Measurements from ENCODE around the gene ABCF3. TPM values are rescaled to one million over a fixed set of nuclear protein-coding genes. Genes with fewer than 3 reads are reported as not detected.

ABCF3 gene
- total RNA-seq, 1 experiment from 2014 or later: 56.1 TPM

DNA sequence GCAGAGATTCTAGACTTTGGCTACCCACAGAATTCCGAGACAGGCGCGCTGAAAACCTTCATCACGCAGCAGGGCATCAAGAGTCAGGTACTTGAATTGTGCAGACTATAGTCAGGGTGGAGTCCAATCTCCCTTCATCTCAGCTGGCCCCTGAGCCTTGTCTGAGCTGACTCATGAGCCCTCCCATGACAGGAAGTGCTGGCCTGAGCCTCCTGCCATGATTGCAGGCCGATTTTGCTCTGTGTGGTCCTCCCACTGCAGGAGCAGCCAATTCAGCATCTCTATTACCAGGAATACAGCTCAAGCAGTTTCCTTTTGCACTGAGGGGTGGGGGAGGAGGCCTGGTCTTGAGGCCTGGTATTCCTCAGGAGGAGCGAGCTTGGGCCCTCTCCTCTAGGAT is 5.8 kb upstream of the ABCF3 start:
- H3K36me3 Mint-ChIP-seq (ENCODE audit: insufficient read depth in 1 of 3, low read depth in 3 of 3): peaks cover 58 to 85% (median 73%) of the 10 kb centered on the region in 3 experiments

More for the DNA sequence above, 5.8 kb upstream of the ABCF3 start:
- no peaks in the 10 kb centered on the region; a peak in 1 of 5 replicates for H3K9me3 Mint-ChIP-seq
- TF ChIP-seq, protein P1, sequence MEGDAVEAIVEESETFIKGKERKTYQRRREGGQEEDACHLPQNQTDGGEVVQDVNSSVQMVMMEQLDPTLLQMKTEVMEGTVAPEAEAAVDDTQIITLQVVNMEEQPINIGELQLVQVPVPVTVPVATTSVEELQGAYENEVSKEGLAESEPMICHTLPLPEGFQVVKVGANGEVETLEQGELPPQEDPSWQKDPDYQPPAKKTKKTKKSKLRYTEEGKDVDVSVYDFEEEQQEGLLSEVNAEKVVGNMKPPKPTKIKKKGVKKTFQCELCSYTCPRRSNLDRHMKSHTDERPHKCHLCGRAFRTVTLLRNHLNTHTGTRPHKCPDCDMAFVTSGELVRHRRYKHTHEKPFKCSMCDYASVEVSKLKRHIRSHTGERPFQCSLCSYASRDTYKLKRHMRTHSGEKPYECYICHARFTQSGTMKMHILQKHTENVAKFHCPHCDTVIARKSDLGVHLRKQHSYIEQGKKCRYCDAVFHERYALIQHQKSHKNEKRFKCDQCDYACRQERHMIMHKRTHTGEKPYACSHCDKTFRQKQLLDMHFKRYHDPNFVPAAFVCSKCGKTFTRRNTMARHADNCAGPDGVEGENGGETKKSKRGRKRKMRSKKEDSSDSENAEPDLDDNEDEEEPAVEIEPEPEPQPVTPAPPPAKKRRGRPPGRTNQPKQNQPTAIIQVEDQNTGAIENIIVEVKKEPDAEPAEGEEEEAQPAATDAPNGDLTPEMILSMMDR (conservative IDR thresholded peaks at IDR 0.05): no peak
- no peak overlapping the region for H2BK15ac ChIP-seq (ENCODE audit: low read depth, low read length)
- no peak overlapping the region for H2AK5ac ChIP-seq (ENCODE audit: insufficient read length, low read length)
- H4K91ac ChIP-seq (ENCODE audit: insufficient read length, low read depth, low read length): no peak overlapping the region
- H3K79me2 ChIP-seq (ENCODE audit: insufficient read depth, low read length): peaks cover 5% of the 10 kb centered on the region; the same call in 1 of the 2 replicates
- H3K27ac ChIP-seq (ENCODE audit: insufficient read length, low read depth, low read length): no peak overlapping the region
- peaks cover 3% of the 10 kb centered on the region for H4K20me1 ChIP-seq (ENCODE audit: control insufficient read depth, insufficient read depth, insufficient read length)
- peaks cover 17% of the 10 kb centered on the region for H3K23me2 ChIP-seq (ENCODE audit: insufficient read length, low read depth, low read length, poor library complexity, severe bottlenecking)
- DNase-seq: no peak
- H3K23ac ChIP-seq (ENCODE audit: insufficient read length, low read depth, low read length): no peak overlapping the region
- no peak overlapping the region for H3T11ph ChIP-seq (ENCODE audit: low read length)
- no peak overlapping the region for H3K9ac ChIP-seq (ENCODE audit: extremely low read depth, insufficient read length, low read length)
- no peak overlapping the region for H2BK5ac ChIP-seq (ENCODE audit: insufficient read length, low read length)
- no peak overlapping the region for H3K18ac ChIP-seq (ENCODE audit: insufficient read length, low read depth, low read length)
- no peaks in the 10 kb centered on the region; the same call in 1 of the 2 replicates for H3K4me1 ChIP-seq (ENCODE audit: insufficient read depth, low read length)
- no peak overlapping the region for H3K4me3 Mint-ChIP-seq
- no peak overlapping the region for H3K14ac ChIP-seq (ENCODE audit: insufficient read depth, low read length)
- peaks cover 29 to 37% of the 10 kb centered on the region in 2 experiments for H3K4me1 Mint-ChIP-seq
- WGBS (ENCODE audit: extremely low coverage, insufficient read length, low lambda C conversion rate): no CpG with 5 or more reads among the region's 6 CpGs
- H4K8ac ChIP-seq (replicated peaks; ENCODE audit: insufficient read length, low read depth, low read length): no peak overlapping the region
- H2BK20ac ChIP-seq (ENCODE audit: low read depth, low read length, poor library complexity, severe bottlenecking): no peak overlapping the region
- no peak overlapping the region for H2AFZ ChIP-seq (ENCODE audit: low read length)
- no peak overlapping the region for H3K4ac ChIP-seq (ENCODE audit: low read depth, low read length)
- H3K27me3 ChIP-seq (ENCODE audit: insufficient read depth, low read length): no peaks in the 10 kb centered on the region
- H3K4me2 ChIP-seq (ENCODE audit: insufficient read depth, insufficient read length, low read length): no peak overlapping the region
- H4K5ac ChIP-seq (ENCODE audit: insufficient read length, low read depth, low read length): no peak overlapping the region
- peaks cover 7% of the 10 kb centered on the region for H3K79me1 ChIP-seq (ENCODE audit: insufficient read depth, low read depth, low read length, poor library complexity, severe bottlenecking)
- H3K56ac ChIP-seq (ENCODE audit: insufficient read length, low read depth, low read length): no peak overlapping the region
- H3K27ac Mint-ChIP-seq: no peak overlapping the region; a peak in 1 of 7 replicates
- H3K27me3 Mint-ChIP-seq (ENCODE audit: low read depth): no peaks in the 10 kb centered on the region
- no peak overlapping the region for H2BK120ac ChIP-seq (ENCODE audit: low read depth, low read length, poor library complexity, severe bottlenecking)
- no peak overlapping the region for H2BK12ac ChIP-seq (ENCODE audit: insufficient read length, low read depth, low read length)
- H3K9me3 ChIP-seq (ENCODE audit: control insufficient read depth, low read depth, low read length): no peaks in the 10 kb centered on the region
